ENCODE results near the gene FDPS. TPM values are rescaled to one million over a fixed set of nuclear protein-coding genes. Genes with fewer than 3 reads are reported as not detected.

Gene FDPS
- total RNA-seq, 1 donor from 2014 or later = 693 TPM

GRCh38 chr1:155266553-155266952 lies 42.1 kb upstream of the FDPS start:
- peaks cover 4% of the 10 kb centered on the region for H3K27me3 Mint-ChIP-seq (ENCODE audit: low read depth)
- no peak overlapping the region for H3K27ac Mint-ChIP-seq (ENCODE audit: unreplicated experiment)
- no peak overlapping the region for H3K4me3 Mint-ChIP-seq
- peaks cover 36% of the 10 kb centered on the region for H3K36me3 Mint-ChIP-seq (ENCODE audit: low read depth)
- no peaks in the 10 kb centered on the region for H3K9me3 Mint-ChIP-seq
- DNase-seq (ENCODE audit: low read depth, low spot score) = no peak
- H3K4me1 Mint-ChIP-seq = peaks cover 19% of the 10 kb centered on the region
- TF ChIP-seq CTCF (conservative IDR thresholded peaks at IDR 0.05) = no peak

- H3K9me3 Mint-ChIP-seq = no peaks in the 10 kb centered on the region
- H3K4me3 Mint-ChIP-seq = peak overlapping the region; percentile 21
- peaks cover 35% of the 10 kb centered on the region for H3K36me3 Mint-ChIP-seq (ENCODE audit: low read depth)
- peaks cover 18% of the 10 kb centered on the region for H3K4me1 Mint-ChIP-seq
- peaks cover under 1% of the 10 kb centered on the region for H3K27me3 Mint-ChIP-seq (ENCODE audit: low read depth)
- no peak overlapping the region for H3K27ac Mint-ChIP-seq (ENCODE audit: unreplicated experiment)
- TF ChIP-seq CTCF (conservative IDR thresholded peaks at IDR 0.05) = no peak
- DNase-seq (ENCODE audit: low read depth, low spot score) = no peak
Measured at GRCh38 chr1:155267373-155267772, 41.3 kb upstream of the FDPS start.

GRCh38 chr1:155268630-155269029 lies 40.0 kb upstream of the FDPS start:
- DNase-seq (ENCODE audit: low read depth, low spot score) = no peak
- no peak for TF ChIP-seq CTCF (conservative IDR thresholded peaks at IDR 0.05)
- peaks cover 24% of the 10 kb centered on the region for H3K4me1 Mint-ChIP-seq
- H3K36me3 Mint-ChIP-seq (ENCODE audit: low read depth) = peaks cover 38% of the 10 kb centered on the region
- H3K27me3 Mint-ChIP-seq (ENCODE audit: low read depth) = no peaks in the 10 kb centered on the region
- H3K9me3 Mint-ChIP-seq = no peaks in the 10 kb centered on the region
- no peak overlapping the region for H3K4me3 Mint-ChIP-seq
- H3K27ac Mint-ChIP-seq (ENCODE audit: unreplicated experiment) = no peak overlapping the region

- Mint-ChIP-seq H3K4me3 (peak overlapping the region; percentile 33), H3K36me3 (ENCODE audit: low read depth) (peaks cover 38% of the 10 kb centered on the region), H3K27me3 (ENCODE audit: low read depth) (no peaks in the 10 kb centered on the region), H3K9me3 (no peaks in the 10 kb centered on the region), H3K4me1 (peaks cover 27% of the 10 kb centered on the region), H3K27ac (ENCODE audit: unreplicated experiment) (no peak overlapping the region)
- no peak for TF ChIP-seq CTCF (conservative IDR thresholded peaks at IDR 0.05)
- DNase-seq (ENCODE audit: low read depth, low spot score) = no peak
Measured at GRCh38 chr1:155269381-155269780, 39.3 kb upstream of the FDPS start.

- no peaks in the 10 kb centered on the region for H3K9me3 Mint-ChIP-seq
- H3K36me3 Mint-ChIP-seq (ENCODE audit: low read depth) = peaks cover 28% of the 10 kb centered on the region
- H3K4me3 Mint-ChIP-seq = peak overlapping the region; percentile 93
- DNase-seq (ENCODE audit: low read depth, low spot score) = peak; percentile 53
- H3K4me1 Mint-ChIP-seq = peaks cover 41% of the 10 kb centered on the region
- no peaks in the 10 kb centered on the region for H3K27me3 Mint-ChIP-seq (ENCODE audit: low read depth)
- no peak for TF ChIP-seq CTCF (conservative IDR thresholded peaks at IDR 0.05)
- H3K27ac Mint-ChIP-seq (ENCODE audit: unreplicated experiment) = peak overlapping the region; percentile 51
Measured at GRCh38 chr1:155272466-155273342, 36.0 kb upstream of the FDPS start.
